SK-N-SH (cell line): ENCODE results near the gene ABCC10. TPM values are rescaled to one million over a fixed set of nuclear protein-coding genes. Genes with fewer than 3 reads are reported as not detected.
"Not testable (repeated sequence)": the region's sequence is repeated elsewhere in the genome, so short reads cannot be mapped to it uniquely, and the experiment has no call there.

Experiments used
- CTCF ChIA-PET: fragments of 300-600, 350-600 bp; formaldehyde crosslinking; extraction: SDS; loops from one replicate; lab custom pipeline; 2021; lab: Yijun Ruan, JAX
- POLR2A ChIA-PET: fragments of 350-600 bp; sonication (Branson Sonifier 250); formaldehyde crosslinking; extraction: SDS; loops from one replicate; lab custom pipeline; 2020; ENCODE audit warnings: antibody characterized with exemption, inconsistent platforms; lab: Yijun Ruan, JAX
- DNase-seq: peaks from one replicate; pipeline ENCODE4 v3.0.0; 2012
- H2AFZ ChIP-seq: fragments of 200-600 bp; sonication (generic); 2 replicates; pipeline ENCODE4 v1.8.1; 2016; ENCODE audit warnings: antibody characterized with exemption, mild to moderate bottlenecking, low read depth
- H3F3A ChIP-seq: fragments of 200-600 bp; sonication (generic); replicated peaks from 2 replicates; pipeline ENCODE3; 2016; ENCODE audit warnings: antibody characterized with exemption, mild to moderate bottlenecking; ENCODE audit not compliant: insufficient read depth
- H3K27ac ChIP-seq, 2 experiments: fragments of 200-500 bp in 1 of 2; fragments of 200-600 bp in 1 of 2; sonication (Bioruptor generic) in 1 of 2; sonication (generic), shearing (Covaris generic) in 1 of 2; 2 replicates each; pipeline versions ENCODE4 v1.5.1 to v1.6.1; 2014 to 2016; ENCODE audit warnings: low read depth in 2 of 2, inconsistent platforms in 1 of 2, low read length in 1 of 2, mild to moderate bottlenecking in 1 of 2, mixed read lengths in 1 of 2
- H3K27me3 ChIP-seq: fragments of 200-600 bp; sonication (generic), shearing (Covaris generic); 2 replicates; pipeline ENCODE4 v1.6.1; 2016; ENCODE audit warnings: mixed run types; ENCODE audit not compliant: insufficient read depth
- H3K36me3 ChIP-seq, 2 experiments: fragments of 200-500 bp in 1 of 2; fragments of 200-600 bp in 1 of 2; sonication (Bioruptor generic) in 1 of 2; sonication (generic) in 1 of 2; replicated peaks in 1 of 2; 2 replicates each; pipeline versions ENCODE3 to v1.5.1; 2014 to 2016; ENCODE audit warnings: low read length in 1 of 2, mild to moderate bottlenecking in 1 of 2; ENCODE audit not compliant: insufficient read depth in 2 of 2, control insufficient read depth in 1 of 2
- H3K4me1 ChIP-seq, 2 experiments: fragments of 200-500 bp in 1 of 2; fragments of 200-600 bp in 1 of 2; sonication (Bioruptor generic) in 1 of 2; sonication (generic), shearing (Covaris generic) in 1 of 2; 2 replicates each; pipeline versions ENCODE4 v1.5.1 to v1.6.1; 2014 to 2016; ENCODE audit warnings: low read depth in 1 of 2, low read length in 1 of 2, mixed run types in 1 of 2; ENCODE audit not compliant: insufficient read depth in 2 of 2, control insufficient read depth in 1 of 2
- H3K4me2 ChIP-seq: fragments of 200-600 bp; sonication (generic), shearing (Covaris generic); 2 replicates; pipeline ENCODE4 v1.6.1; 2017; ENCODE audit warnings: mixed run types
- H3K4me3 ChIP-seq, 2 experiments: fragments of 200-500 bp in 1 of 2; fragments of 200-600 bp in 1 of 2; sonication (Bioruptor generic) in 1 of 2; sonication (generic), shearing (Covaris generic) in 1 of 2; 2 replicates each; pipeline versions ENCODE4 v1.5.1 to v1.8.1; 2014 to 2016; ENCODE audit warnings: low read depth in 2 of 2, inconsistent platforms in 1 of 2, low read length in 1 of 2, mild to moderate bottlenecking in 1 of 2, mixed read lengths in 1 of 2, moderate library complexity in 1 of 2
- H3K79me2 ChIP-seq: fragments of 200-600 bp; sonication (generic); 2 replicates; pipeline ENCODE4 v1.8.1; 2017; ENCODE audit warnings: mild to moderate bottlenecking; ENCODE audit not compliant: insufficient read depth
- H3K9ac ChIP-seq: fragments of 200-600 bp; sonication (generic); 2 replicates; pipeline ENCODE4 v1.6.1; 2017; ENCODE audit warnings: mixed run types
- H3K9me2 ChIP-seq: fragments of 200-600 bp; sonication (generic); 2 replicates; pipeline ENCODE4 v1.6.1; 2017; ENCODE audit warnings: mixed run types
- H3K9me3 ChIP-seq: fragments of 200-600 bp; sonication (generic); 2 replicates; pipeline ENCODE4 v1.6.1; 2017; ENCODE audit warnings: mixed run types, mild to moderate bottlenecking, moderate library complexity
- H4K20me1 ChIP-seq: fragments of 200-600 bp; sonication (generic); 2 replicates; pipeline ENCODE4 v1.6.1; 2017; ENCODE audit warnings: mild to moderate bottlenecking, mixed run types; ENCODE audit not compliant: insufficient read depth
- CTCF ChIP-seq: fragments of 200-600 bp; sonication (generic); IDR thresholded peaks from 2 replicates; pipeline ENCODE4 v1.6.1; 2017; ENCODE audit warnings: antibody characterized with exemption, mild to moderate bottlenecking, moderate library complexity
- EP300 ChIP-seq, 2 experiments: IDR thresholded peaks; 2 replicates each; pipeline versions ENCODE4 v1.4.0 to v1.6.1; 2012; ENCODE audit warnings: borderline replicate concordance in 1 of 2, low read depth in 1 of 2, low read length in 1 of 2
- GATA2 ChIP-seq: sonication (generic); formaldehyde crosslinking; IDR thresholded peaks from 2 replicates; pipeline ENCODE4 v1.5.0; 2020; ENCODE audit warnings: mild to moderate bottlenecking, missing genetic modification reagents
- IRF3 ChIP-seq: fragments of 150-350 bp; IDR thresholded peaks from 2 replicates; pipeline ENCODE4 v1.6.1; 2016; ENCODE audit warnings: mild to moderate bottlenecking, low read depth, low read length
- JUND ChIP-seq: IDR thresholded peaks from 2 replicates; pipeline ENCODE4 v1.4.0; 2012
- MXI1 ChIP-seq: IDR thresholded peaks from 2 replicates; pipeline ENCODE4 v1.6.1; 2012; ENCODE audit warnings: mild to moderate bottlenecking, low read depth, low read length, improper control_type of control experiment
- NRF1 ChIP-seq: IDR thresholded peaks from 2 replicates; pipeline ENCODE4 v1.6.1; 2012; ENCODE audit warnings: low read depth, mild to moderate bottlenecking, low read length
- PBX3 ChIP-seq: IDR thresholded peaks from 2 replicates; pipeline ENCODE4; 2012
- RCOR1 ChIP-seq: fragments of 150-350 bp; IDR thresholded peaks from 2 replicates; pipeline ENCODE4 v1.6.1; 2017; ENCODE audit warnings: antibody characterized with exemption, low read length
- ZBTB33 ChIP-seq: IDR thresholded peaks from 2 replicates; pipeline ENCODE4 v1.4.0; 2012; ENCODE audit warnings: low read depth, borderline replicate concordance
- WGBS: methylation state at CpG from one replicate; pipeline ENCODE4 v1.1.6; 2017; ENCODE audit warnings: low lambda C conversion rate; 5-methylcytosine and 5-hydroxymethylcytosine counted together
- polyA plus RNA-seq, 3 experiments: library from polyadenylated mRNA; depleted of rRNA; stranded (reverse); fragments of >200 nt; gene quantifications; 2 replicates each; pipeline ENCODE4 v1.2.3, GENCODE V29; 2012

Gene ABCC10
- polyA plus RNA-seq, 1 of the 3 experiments (the other 2 are of a cell fraction) = 28.3 TPM

- H3F3A ChIP-seq = peaks cover 11% of the 10 kb centered on the region
- CTCF ChIA-PET = interaction anchor here (0.6 to 14.6 kb wide), 14 partner anchors 8 to 106 kb away, joined by 3 to 382 read pairs (median 4); partner anchors contain the start of genes LRRC73 and TJAP1
- peaks cover 0 to 6% of the 10 kb centered on the region in 2 experiments for H3K36me3 ChIP-seq
- H3K9me2 ChIP-seq = no peaks in the 10 kb centered on the region
- no peaks in the 10 kb centered on the region for H4K20me1 ChIP-seq
- H3K4me2 ChIP-seq = peak within 1 kb of the TSS; percentile 90
- peaks cover 0 to 8% of the 10 kb centered on the region in 2 experiments; a peak in 1 of 4 replicates for H3K4me1 ChIP-seq
- no peak within 1 kb of the TSS for H3K9ac ChIP-seq
- peaks cover 7% of the 10 kb centered on the region; the same call in 1 of the 2 replicates for H3K27me3 ChIP-seq
- no peaks in the 10 kb centered on the region for H3K9me3 ChIP-seq
- WGBS = 3% methylated on average over 21 of the region's 55 CpGs
- peak within 1 kb of the TSS; percentile 49 to 60 for H3K4me3 ChIP-seq
- H3K27ac ChIP-seq = no peak within 1 kb of the TSS; a peak in 1 of 4 replicates
- no peaks in the 10 kb centered on the region for H3K79me2 ChIP-seq
- POLR2A ChIA-PET = interaction anchor here (0.6 to 2.1 kb wide), 8 partner anchors 12 to 55 kb away, joined by 3 to 5 read pairs (median 3); partner anchors contain the start of genes LRRC73 and TJAP1
- DNase-seq = peak; percentile 85
- H2AFZ ChIP-seq = peak within 1 kb of the TSS; percentile 78; the same call in 1 of the 2 replicates
- TF ChIP-seq GATA2 (CRISPR knock-in tag) (no peak), PBX3 (0 out of 2 replicates have a peak, but pooled peaks have one; percentile 2), IRF3 (no peak), EP300 (IDR thresholded peaks at IDR 0.05; ENCODE audit: borderline replicate concordance in 1 of 2, low read depth in 1 of 2, low read length in 1 of 2) (no peak), ZBTB33 (no peak), MXI1 (peak; percentile 57; the same call in 1 of the 2 replicates), NRF1 (no peak)
Measured at GRCh38 chr6:43455531-43456428, 28.4 kb downstream of the ABCC10 start, which contains the start of gene DLK2. Gene DLK2, minus strand, starts transcription at chr6:43455548. Its CDS starts 723 bp downstream, at chr6:43454825.

GRCh38 chr6:43457643-43458042 lies 30.3 kb downstream of the ABCC10 start:
- CTCF ChIA-PET = interaction anchor here (1.0 to 14.6 kb wide), 4 partner anchors 11 to 71 kb away, joined by 3 to 382 read pairs (median 4); partner anchors contain the start of genes LRRC73 and TJAP1
- Histone ChIP-seq H3K4me2 (no peak overlapping the region), H3K4me1 (peaks cover 0 to 8% of the 10 kb centered on the region in 2 experiments; a peak in 1 of 4 replicates), H3K79me2 (no peaks in the 10 kb centered on the region), H3K9me3 (no peaks in the 10 kb centered on the region), H3K9me2 (no peaks in the 10 kb centered on the region), H3K27ac (no peak overlapping the region), H4K20me1 (no peaks in the 10 kb centered on the region), H3K4me3 (no peak overlapping the region), H3K36me3 (no peaks in the 10 kb centered on the region), H3K27me3 (peaks cover 7% of the 10 kb centered on the region; the same call in 1 of the 2 replicates), H2AFZ (no peak overlapping the region), H3K9ac (no peak overlapping the region), H3F3A (peaks cover 11% of the 10 kb centered on the region)
- WGBS = 54% methylated on average over 9 of the region's 9 CpGs
- no peak for DNase-seq
- TF ChIP-seq RCOR1 (no peak), CTCF (peak; percentile 23; the same call in 1 of the 2 replicates), JUND (no peak)
- POLR2A ChIA-PET = interaction anchor here (0.7 to 2.1 kb wide), 3 partner anchors 20 to 52 kb away, joined by 3 to 5 read pairs (median 3); partner anchors contain the start of gene TJAP1

- not testable (repeated sequence) for H3K9me2 ChIP-seq, H3K4me2 ChIP-seq, H3K9ac ChIP-seq, H3K79me2 ChIP-seq, H2AFZ ChIP-seq, H3K27ac ChIP-seq, H3K4me3 ChIP-seq, H3K9me3 ChIP-seq, H3K36me3 ChIP-seq, DNase-seq, H4K20me1 ChIP-seq, H3K4me1 ChIP-seq, H3K27me3 ChIP-seq
- ChIA-PET POLR2A (interaction anchor here (0.7 to 2.1 kb wide), 2 partner anchors 32 to 51 kb away, joined by 3 to 5 read pairs; no protein-coding TSS in a partner anchor), CTCF (interaction anchor here (1.0 to 14.6 kb wide), 3 partner anchors 19 to 72 kb away, joined by 3 to 382 read pairs (median 4); partner anchors contain the start of genes LRRC73 and TJAP1)
- H3F3A ChIP-seq = peaks cover 11% of the 10 kb centered on the region
- 88% methylated on average over 15 of the region's 15 CpGs for WGBS
Measured at GRCh38 chr6:43458154-43458553, 30.8 kb downstream of the ABCC10 start.
